ENCODE measurements around the gene MTMR12. TPM values are rescaled to one million over a fixed set of nuclear protein-coding genes. Genes with fewer than 3 reads are reported as not detected.

The MTMR12 gene
- total and polyA plus RNA-seq, 2 experiments from 2014 or later, result 18.3 to 51.6 TPM

DNA sequence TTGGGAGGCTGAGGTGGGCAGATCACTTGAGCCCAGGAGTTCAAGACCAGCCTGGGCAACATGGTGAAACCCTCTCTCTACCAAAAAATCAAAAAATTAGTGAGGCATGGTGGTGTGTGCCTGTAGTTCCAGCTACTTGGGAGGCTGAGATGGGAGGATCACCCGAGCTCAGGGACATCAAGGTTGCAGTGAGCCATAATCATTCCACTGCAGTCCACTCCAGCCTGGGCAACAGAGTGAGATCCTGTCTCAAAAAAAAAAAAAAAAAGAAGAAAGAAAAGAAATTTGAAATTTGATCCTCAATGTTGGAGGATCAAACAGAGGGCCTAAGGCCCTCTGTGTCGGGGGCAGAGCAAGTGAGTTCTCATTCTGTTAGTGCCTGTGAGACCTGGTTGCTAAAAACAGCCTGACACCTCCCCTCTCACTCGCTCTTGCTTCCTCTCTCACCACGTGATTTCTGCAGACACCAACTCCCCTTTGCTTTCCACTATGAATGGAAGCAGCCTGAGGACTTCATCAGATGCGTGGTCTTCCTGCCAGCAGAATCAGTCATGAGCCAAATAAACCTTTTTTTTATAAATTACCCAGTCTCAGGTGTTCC lies 130.2 kb downstream of the MTMR12 start (continued):
- TF ChIP-seq ZNF462 (CRISPR knock-in tag; IDR thresholded peaks at IDR 0.05), result no peak
- no peak for TF ChIP-seq EZH2 (IDR thresholded peaks at IDR 0.05; ENCODE audit: low read depth, unreplicated experiment)

Small RNA genes lying within 50 kb of the gene (small RNA-seq; reads per million reads assigned to genes)
- gene RNU6-1079P (ENCODE audit: low replicate concordance), result not detected
- gene RNU6-378P (ENCODE audit: low replicate concordance), result not detected

Other genes with a start within 250 kb of the MTMR12 start
- 96.1 and 113 TPM in 2 replicates for gene GOLPH3, start 138.6 kb downstream of the MTMR12 start, total RNA-seq (2014; rRNA removed; shearing (Covaris generic))
- 61.7 and 68.5 TPM in 2 replicates for gene GOLPH3, start 138.6 kb downstream of the MTMR12 start, polyA plus RNA-seq (2016; fragmentation: Nextera tagmentation; extraction: Ambion mirVana)
- 103 and 107 TPM in 2 replicates for gene ZFR, start 131.8 kb upstream of the MTMR12 start, total RNA-seq (2014; rRNA removed; shearing (Covaris generic))
- gene ZFR, start 131.8 kb upstream of the MTMR12 start, polyA plus RNA-seq (2016; fragmentation: Nextera tagmentation; extraction: Ambion mirVana), result 79.2 and 92.4 TPM in 2 replicates

Data from GM23338 (cell line).